ENCODE results near the gene FLT3. TPM values are rescaled to one million over a fixed set of nuclear protein-coding genes. Genes with fewer than 3 reads are reported as not detected.
"Not testable (repeated sequence)": the region's sequence is repeated elsewhere in the genome, so short reads cannot be mapped to it uniquely, and the experiment has no call there.

Gene FLT3
- 0.11 TPM for total RNA-seq
- long read RNA-seq: 0 reads

GRCh38 chr13:28100150-28101121 is at the start of gene FLT3:
Gene FLT3 (minus strand): TSS chr13:28100576. CDS start chr13:28100510, 66 bp downstream.
- DNase-seq (peak; percentile 53), ATAC-seq (ENCODE audit: poor library complexity) (peak; percentile 36)
- intact Hi-C loops (cut with DNase I): no loop called here

GRCh38 chr13:28147495-28147894 is 47.1 kb upstream of the FLT3 start:
- intact Hi-C loops (cut with DNase I): no loop called here
- no peak for ATAC-seq (ENCODE audit: poor library complexity)
- DNase-seq: no peak

GRCh38 chr13:28145049-28145448 is 44.7 kb upstream of the FLT3 start:
- no peak for ATAC-seq (ENCODE audit: poor library complexity)
- intact Hi-C loops (cut with DNase I): no loop called here
- no peak for DNase-seq

GRCh38 chr13:28141542-28141941 is 41.2 kb upstream of the FLT3 start:
- DNase-seq; ATAC-seq (ENCODE audit: poor library complexity); intact Hi-C loops (cut with DNase I): not testable (repeated sequence)

- intact Hi-C loops (cut with DNase I): no loop called here
- ATAC-seq (ENCODE audit: poor library complexity): no peak
- no peak for DNase-seq
Measured at GRCh38 chr13:28140433-28141125, 40.2 kb upstream of the FLT3 start.

- ATAC-seq (ENCODE audit: poor library complexity) (peak; percentile 71), DNase-seq (peak; percentile 89)
- intact Hi-C loops (cut with DNase I): no loop called here
Measured at GRCh38 chr13:28138756-28139470, 38.5 kb upstream of the FLT3 start.

- intact Hi-C loops (cut with DNase I): no loop called here
- DNase-seq: peak; percentile 97
- peak; percentile 93 for ATAC-seq (ENCODE audit: poor library complexity)
Measured at GRCh38 chr13:28138012-28138755, 37.8 kb upstream of the FLT3 start, which contains the start of gene PAN3. Gene PAN3 (plus strand): TSS chr13:28138545. CDS start chr13:28138658, 113 bp downstream.

GRCh38 chr13:28137596-28137995 is 37.2 kb upstream of the FLT3 start:
- intact Hi-C loops (cut with DNase I): no loop called here

GRCh38 chr13:28136916-28137315 is 36.5 kb upstream of the FLT3 start:
- intact Hi-C loops (cut with DNase I): no loop called here
- no peak for DNase-seq
- no peak for ATAC-seq (ENCODE audit: poor library complexity)

More at GRCh38 chr13:28137596-28137995, 37.2 kb upstream of the FLT3 start:
- peak; percentile 2 for ATAC-seq (ENCODE audit: poor library complexity)
- no peak for DNase-seq

- ATAC-seq (ENCODE audit: poor library complexity) (no peak), DNase-seq (no peak)
- intact Hi-C loops (cut with DNase I): no loop called here
Measured at GRCh38 chr13:28131646-28132045, 31.3 kb upstream of the FLT3 start.

GRCh38 chr13:28129911-28130693 is 29.7 kb upstream of the FLT3 start:
- ATAC-seq (ENCODE audit: poor library complexity) (no peak), DNase-seq (no peak)
- intact Hi-C loops (cut with DNase I): no loop called here

- intact Hi-C loops (cut with DNase I): no loop called here
- ATAC-seq (ENCODE audit: poor library complexity) (no peak), DNase-seq (no peak)
Measured at GRCh38 chr13:28128926-28129325, 28.6 kb upstream of the FLT3 start.

GRCh38 chr13:28128030-28128429 is 27.7 kb upstream of the FLT3 start:
- intact Hi-C loops (cut with DNase I): no loop called here
- ATAC-seq (ENCODE audit: poor library complexity) (no peak), DNase-seq (no peak)

GRCh38 chr13:28121224-28121623 is 20.8 kb upstream of the FLT3 start:
- intact Hi-C loops (cut with DNase I): no loop called here
- ATAC-seq (ENCODE audit: poor library complexity) (no peak), DNase-seq (no peak)

- no peak for ATAC-seq (ENCODE audit: poor library complexity)
- intact Hi-C loops (cut with DNase I): no loop called here
- no peak for DNase-seq
Measured at GRCh38 chr13:28120317-28120716, 19.9 kb upstream of the FLT3 start.

GRCh38 chr13:28117689-28118377 is 17.5 kb upstream of the FLT3 start:
- peak; percentile 86 for DNase-seq
- intact Hi-C loops (cut with DNase I): no loop called here
- peak; percentile 60 for ATAC-seq (ENCODE audit: poor library complexity)

GRCh38 chr13:28116736-28117135 is 16.4 kb upstream of the FLT3 start:
- ATAC-seq (ENCODE audit: poor library complexity): no peak
- intact Hi-C loops (cut with DNase I): no loop called here

More at GRCh38 chr13:28116736-28117135, 16.4 kb upstream of the FLT3 start:
- no peak for DNase-seq

Measured in Right ventricle myocardium superior (tissue), 1 donor.